GM21423 (cell line): ENCODE measurements around the gene LTK.
"Not testable (repeated sequence)": the region's sequence is repeated elsewhere in the genome, so short reads cannot be mapped to it uniquely, and the experiment has no call there.

Experiments
- ATAC-seq: cut with Tn5 transposase; IDR thresholded peaks from one replicate; pipeline ENCODE4 v1.9.1; 2021; ENCODE audit warnings: mild to moderate bottlenecking, moderate library complexity; ENCODE audit not compliant: unreplicated experiment

The LTK gene

GRCh38 chr15:41480396-41481140, 33.1 kb downstream of the LTK start:
- no peak for ATAC-seq

- no peak for ATAC-seq
Observed at GRCh38 chr15:41476416-41477048, 37.1 kb downstream of the LTK start.

- ATAC-seq: no peak
Observed at GRCh38 chr15:41474941-41475340, 38.7 kb downstream of the LTK start.

- no peak for ATAC-seq
Observed at GRCh38 chr15:41474436-41474835, 39.2 kb downstream of the LTK start.

GRCh38 chr15:41473418-41473817, 40.2 kb downstream of the LTK start:
- ATAC-seq: no peak

GRCh38 chr15:41469644-41470043, 44.0 kb downstream of the LTK start:
- not testable (repeated sequence) for ATAC-seq

- ATAC-seq: no peak
Observed at GRCh38 chr15:41466711-41467110, 46.9 kb downstream of the LTK start.

- ATAC-seq: no peak
Observed at GRCh38 chr15:41465822-41466421, 47.7 kb downstream of the LTK start.

- no peak for ATAC-seq
Observed at GRCh38 chr15:41464889-41465580, 48.6 kb downstream of the LTK start.

GRCh38 chr15:41462084-41462795, 51.4 kb downstream of the LTK start:
- no peak for ATAC-seq
